Activated T-cell treated with anti-CD3 and anti-CD28 coated beads, Interleukin-2, amount 50 U/mL, for 24 hours (primary cell): ENCODE data around the gene CCDC144A.
"Not testable (repeated sequence)": the region's sequence is repeated elsewhere in the genome, so short reads cannot be mapped to it uniquely, and the experiment has no call there.

Experiments
- DNase-seq: peaks from one replicate; pipeline ENCODE4 v3.0.0-alpha.2; 2020
- H3K27ac Mint-ChIP-seq: 2 replicates; pipeline ENCODE4 v1.8.0; 2020; ENCODE audit warnings: mild to moderate bottlenecking, mixed read lengths
- H3K27me3 Mint-ChIP-seq: 2 replicates; pipeline ENCODE4 v1.8.0; 2020; ENCODE audit warnings: mixed read lengths
- H3K36me3 Mint-ChIP-seq: 2 replicates; pipeline ENCODE4 v1.8.0; 2020; ENCODE audit warnings: low read depth, mixed read lengths
- H3K4me1 Mint-ChIP-seq: 2 replicates; pipeline ENCODE4 v1.8.0; 2020; ENCODE audit warnings: low read depth, mixed read lengths
- H3K4me3 Mint-ChIP-seq: 2 replicates; pipeline ENCODE4 v1.8.0; 2020; ENCODE audit warnings: mild to moderate bottlenecking, moderate library complexity, mixed read lengths
- H3K9me3 Mint-ChIP-seq: 2 replicates; pipeline ENCODE4 v1.8.0; 2020; ENCODE audit warnings: mixed read lengths

Gene CCDC144A

DNA sequence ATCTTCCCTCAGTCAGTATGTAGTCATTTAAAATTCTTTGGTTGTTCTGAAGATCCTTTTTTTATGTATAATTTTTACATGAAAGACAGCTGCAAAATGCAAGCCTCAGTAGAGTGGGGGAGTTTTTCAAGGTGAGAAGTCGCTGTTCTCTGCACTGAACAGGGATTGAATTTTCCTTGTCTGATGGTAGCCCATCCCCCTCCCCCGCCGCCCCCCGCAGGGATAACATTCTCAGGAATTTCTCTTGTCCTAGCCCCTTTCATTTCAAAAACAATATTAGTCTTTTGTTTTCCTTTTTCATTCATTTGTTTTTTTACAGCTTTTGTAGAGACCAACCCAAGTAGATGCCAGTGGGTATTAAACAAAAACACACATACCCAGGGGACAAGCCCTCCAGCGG lies 2.9 kb upstream of the CCDC144A start:
- H3K4me3 Mint-ChIP-seq, H3K4me1 Mint-ChIP-seq, H3K9me3 Mint-ChIP-seq, H3K27ac Mint-ChIP-seq, DNase-seq, H3K36me3 Mint-ChIP-seq: not testable (repeated sequence)
- H3K27me3 Mint-ChIP-seq = peaks cover 26% of the 10 kb centered on the region

DNA sequence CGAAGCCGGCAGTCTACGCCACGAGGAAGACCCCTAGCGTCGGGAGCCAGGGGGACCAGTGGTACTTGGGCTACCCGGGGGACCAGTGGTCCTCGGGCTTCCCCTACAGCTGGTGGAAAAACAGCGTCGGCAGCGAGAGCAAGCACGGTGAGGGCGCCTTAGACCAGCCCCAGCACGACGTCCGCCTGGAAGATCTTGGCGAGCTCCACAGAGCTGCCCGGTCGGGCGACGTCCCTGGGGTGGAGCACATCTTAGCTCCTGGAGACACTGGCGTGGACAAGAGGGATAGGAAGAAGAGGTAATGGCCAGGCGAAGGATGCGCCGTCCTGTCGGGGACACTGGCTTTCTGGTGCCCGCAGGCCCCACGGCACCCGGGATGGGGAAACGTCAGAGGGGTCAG lies 406 bp downstream of the CCDC144A start:
- H3K4me1 Mint-ChIP-seq, H3K36me3 Mint-ChIP-seq, H3K27ac Mint-ChIP-seq, H3K4me3 Mint-ChIP-seq, DNase-seq, H3K9me3 Mint-ChIP-seq, H3K27me3 Mint-ChIP-seq: not testable (repeated sequence)

DNA sequence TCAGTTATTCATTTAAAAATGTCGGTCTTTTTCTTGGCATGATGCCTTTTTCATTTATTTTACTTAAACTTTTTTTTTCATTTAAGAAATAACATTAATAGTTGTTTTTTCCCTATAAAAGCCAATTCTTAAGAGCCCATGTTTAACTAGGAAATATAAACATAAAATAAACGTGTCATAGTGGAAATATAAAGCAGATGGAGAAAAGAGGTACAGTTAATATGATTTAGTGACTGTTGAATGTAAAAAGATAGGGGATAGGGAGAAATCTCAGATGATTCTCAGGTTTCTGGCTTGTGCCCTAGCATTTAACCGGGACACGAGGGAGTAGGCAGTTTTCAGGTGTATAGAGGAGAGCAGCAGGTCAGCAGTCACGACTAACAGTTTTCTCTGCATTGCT lies 7.6 kb downstream of the CCDC144A start:
- DNase-seq, H3K27ac Mint-ChIP-seq, H3K4me1 Mint-ChIP-seq, H3K36me3 Mint-ChIP-seq, H3K27me3 Mint-ChIP-seq, H3K4me3 Mint-ChIP-seq, H3K9me3 Mint-ChIP-seq: not testable (repeated sequence)

DNA sequence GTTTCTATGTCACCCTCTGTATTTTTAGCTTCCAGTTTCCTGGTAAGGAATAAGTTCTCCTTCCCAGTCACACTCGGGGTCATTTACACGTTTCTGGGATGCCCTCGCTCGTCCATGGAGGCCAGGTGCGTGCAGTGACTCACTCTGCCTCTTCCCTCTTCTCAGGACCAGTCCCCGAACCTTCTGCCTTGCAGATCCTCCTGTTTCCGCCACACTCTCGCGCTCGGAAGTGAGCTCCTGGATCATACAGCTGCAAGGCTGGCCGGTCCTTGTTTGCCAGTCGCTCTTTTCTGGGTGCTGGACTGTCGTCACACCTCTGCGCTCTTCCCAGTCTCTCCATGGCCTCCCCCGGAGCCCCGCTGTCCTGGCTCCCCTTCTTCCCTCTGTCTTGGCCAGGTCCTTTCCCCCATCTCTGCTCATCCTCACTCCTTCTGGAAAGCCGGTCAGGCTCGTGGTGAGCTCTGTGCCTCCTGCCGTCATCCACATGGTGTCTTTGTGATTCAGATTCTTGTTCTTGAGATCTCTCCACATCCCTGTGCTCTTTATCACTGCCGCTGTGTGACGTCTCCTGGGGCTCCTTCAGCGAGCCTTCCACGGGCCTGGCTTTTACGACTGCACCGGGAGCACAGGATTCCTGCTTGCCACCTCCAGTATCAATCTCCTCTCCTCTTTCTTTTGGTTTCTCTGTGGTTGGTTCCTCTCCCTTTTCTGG lies 55.6 kb downstream of the CCDC144A start:
- H3K36me3 Mint-ChIP-seq, H3K27ac Mint-ChIP-seq, H3K9me3 Mint-ChIP-seq: not testable (repeated sequence)
- Mint-ChIP-seq H3K4me3 (peak overlapping the region; percentile 19), H3K4me1 (peaks cover 10% of the 10 kb centered on the region), H3K27me3 (peaks cover 45% of the 10 kb centered on the region)
- DNase-seq = peak; percentile 26

DNA sequence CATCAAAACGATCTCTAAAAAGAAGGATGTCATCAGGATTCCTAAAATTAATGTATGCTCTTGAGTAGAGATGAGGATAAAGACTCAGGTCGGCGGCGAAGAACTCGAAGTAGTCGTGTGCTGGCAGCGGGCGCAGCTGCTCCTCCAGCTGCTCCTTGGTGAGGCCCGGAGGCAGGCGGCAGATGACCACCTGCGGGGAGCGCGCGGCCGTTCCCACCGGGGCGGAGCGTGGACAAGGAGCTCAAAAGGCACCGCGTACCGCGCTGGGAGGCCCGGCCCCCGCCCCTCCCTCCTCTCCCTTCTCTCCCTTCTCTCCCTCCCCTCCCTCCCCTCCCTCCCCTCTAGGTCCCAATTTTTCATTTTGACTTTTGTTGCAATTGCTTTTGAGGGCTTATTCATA lies 56.5 kb downstream of the CCDC144A start:
- not testable (repeated sequence) for H3K4me3 Mint-ChIP-seq, H3K9me3 Mint-ChIP-seq

DNA sequence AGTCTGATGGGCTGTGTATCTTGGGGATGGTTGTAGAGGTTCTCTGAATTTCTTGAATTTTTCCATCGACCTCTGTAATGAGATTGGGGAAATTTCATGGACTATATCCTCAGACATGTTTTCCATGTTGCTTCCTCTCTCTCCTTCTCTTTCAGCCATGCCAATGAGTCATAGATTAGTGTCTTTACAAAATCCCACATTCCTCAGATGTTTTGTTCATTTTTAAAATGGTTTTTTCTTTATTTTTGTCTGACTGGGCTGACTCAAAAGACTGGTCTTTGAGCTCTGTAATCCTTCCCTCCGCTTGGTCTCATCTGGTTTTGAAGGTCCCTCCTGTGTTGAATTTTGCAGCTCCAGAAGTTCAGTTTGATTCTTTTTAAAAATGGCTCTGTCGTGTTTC lies 60.5 kb downstream of the CCDC144A start:
- H3K9me3 Mint-ChIP-seq, H3K36me3 Mint-ChIP-seq, H3K4me3 Mint-ChIP-seq, H3K27ac Mint-ChIP-seq, DNase-seq: not testable (repeated sequence)
- peaks cover 41% of the 10 kb centered on the region for H3K27me3 Mint-ChIP-seq
- peaks cover 12% of the 10 kb centered on the region for H3K4me1 Mint-ChIP-seq

More for the DNA sequence above, 56.5 kb downstream of the CCDC144A start:
- H3K27me3 Mint-ChIP-seq = peaks cover 53% of the 10 kb centered on the region
- DNase-seq, H3K27ac Mint-ChIP-seq, H3K36me3 Mint-ChIP-seq: not testable (repeated sequence)
- peaks cover 13% of the 10 kb centered on the region for H3K4me1 Mint-ChIP-seq

DNA sequence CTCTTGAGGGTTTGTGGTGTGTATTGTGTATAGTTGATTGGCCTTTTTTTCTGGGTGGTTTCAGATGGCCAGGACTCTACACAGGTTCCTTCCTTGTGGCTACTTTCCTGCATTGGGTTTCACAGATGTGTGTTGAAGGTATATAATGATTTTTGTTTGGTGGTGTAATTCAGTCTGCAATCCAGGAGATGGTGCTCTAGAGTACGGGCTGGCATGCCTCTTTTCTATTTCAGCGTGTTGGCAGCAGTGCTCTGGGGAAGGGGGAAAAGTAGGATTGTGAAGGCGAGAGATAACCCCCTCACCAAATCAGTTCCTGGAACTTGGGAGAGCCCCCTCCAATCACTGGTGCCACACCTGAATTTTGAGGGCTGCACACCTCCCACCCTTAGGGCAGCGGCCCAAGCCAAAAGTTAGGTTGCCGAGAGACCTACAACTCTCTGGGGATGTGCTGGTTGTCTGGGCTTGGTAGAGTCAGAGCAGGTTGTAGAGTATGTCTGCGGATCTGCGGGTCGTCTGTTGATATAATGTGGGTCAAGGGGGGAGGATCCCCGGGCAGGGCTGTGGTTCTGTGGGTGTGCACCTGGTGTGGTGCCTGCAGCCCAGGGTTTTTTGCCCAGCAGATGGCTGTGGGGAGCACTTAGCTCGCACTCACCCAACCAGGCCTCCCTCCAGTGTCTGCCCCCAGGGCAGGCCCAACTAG lies 61.3 kb downstream of the CCDC144A start:
- not testable (repeated sequence) for H3K27ac Mint-ChIP-seq, H3K9me3 Mint-ChIP-seq, H3K4me3 Mint-ChIP-seq, H3K36me3 Mint-ChIP-seq, H3K4me1 Mint-ChIP-seq
- DNase-seq = peak; percentile 27
- H3K27me3 Mint-ChIP-seq = peaks cover 33% of the 10 kb centered on the region

DNA sequence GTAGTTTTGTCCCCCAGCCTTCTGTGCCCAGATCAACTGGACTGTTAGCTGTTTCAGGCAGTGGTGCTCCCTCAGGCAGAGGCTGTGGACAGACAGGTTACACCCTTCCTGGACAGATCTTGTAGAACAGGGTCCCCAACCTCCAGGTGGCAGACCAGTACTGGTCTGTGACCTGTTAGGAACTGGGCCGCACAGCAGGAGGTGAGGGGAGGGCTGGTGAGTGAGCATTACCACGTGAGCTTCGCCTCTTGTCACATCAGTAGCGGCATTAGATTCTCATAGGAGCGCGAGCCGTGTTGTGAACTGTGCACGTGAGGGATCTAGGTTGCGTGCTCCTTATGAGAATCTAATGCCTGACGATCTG lies 61.9 kb downstream of the CCDC144A start:
- not testable (repeated sequence) for DNase-seq, H3K36me3 Mint-ChIP-seq, H3K9me3 Mint-ChIP-seq, H3K4me3 Mint-ChIP-seq, H3K4me1 Mint-ChIP-seq, H3K27ac Mint-ChIP-seq
- peaks cover 29% of the 10 kb centered on the region for H3K27me3 Mint-ChIP-seq

DNA sequence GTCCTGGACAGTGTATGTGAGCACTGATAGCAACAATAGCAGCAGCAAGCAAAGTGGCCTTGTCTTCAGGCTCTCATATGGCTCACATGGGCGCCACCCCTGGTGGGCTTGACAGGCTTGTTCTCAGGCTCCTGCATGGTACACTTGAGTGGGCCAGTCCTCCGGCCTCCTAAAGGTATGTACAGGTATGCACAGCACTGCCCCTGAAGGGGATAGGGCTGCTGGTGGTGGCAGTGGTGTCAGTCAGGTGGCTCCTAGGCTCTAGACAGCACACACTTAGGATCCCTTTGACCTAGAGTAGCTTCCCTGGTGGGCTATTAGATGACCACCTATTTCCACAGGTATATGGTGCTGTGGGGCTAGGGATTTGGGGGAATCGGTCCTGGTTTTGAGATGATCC lies 67.5 kb downstream of the CCDC144A start:
- H3K4me1 Mint-ChIP-seq, H3K9me3 Mint-ChIP-seq, H3K27ac Mint-ChIP-seq, H3K27me3 Mint-ChIP-seq, H3K36me3 Mint-ChIP-seq, DNase-seq, H3K4me3 Mint-ChIP-seq: not testable (repeated sequence)

DNA sequence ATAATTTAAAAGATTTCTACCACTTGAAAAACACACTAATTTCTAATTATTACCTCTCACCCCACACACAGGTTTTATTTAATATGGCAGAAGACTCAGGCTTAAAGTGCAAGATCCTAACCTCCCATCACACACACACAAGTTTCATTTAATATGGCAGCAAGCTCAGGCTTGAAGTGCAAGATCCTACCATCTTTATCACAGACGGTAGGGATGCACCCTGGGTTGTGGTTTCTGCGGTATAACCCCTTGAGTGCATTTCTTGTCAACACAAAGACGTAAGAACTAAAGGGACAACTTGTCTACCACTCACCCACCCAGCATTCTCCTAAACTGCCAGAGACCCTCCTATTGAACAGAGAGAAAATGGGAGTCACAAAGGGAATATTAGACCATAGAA lies 68.1 kb downstream of the CCDC144A start:
- DNase-seq, H3K4me3 Mint-ChIP-seq, H3K4me1 Mint-ChIP-seq, H3K27ac Mint-ChIP-seq, H3K36me3 Mint-ChIP-seq, H3K27me3 Mint-ChIP-seq, H3K9me3 Mint-ChIP-seq: not testable (repeated sequence)

DNA sequence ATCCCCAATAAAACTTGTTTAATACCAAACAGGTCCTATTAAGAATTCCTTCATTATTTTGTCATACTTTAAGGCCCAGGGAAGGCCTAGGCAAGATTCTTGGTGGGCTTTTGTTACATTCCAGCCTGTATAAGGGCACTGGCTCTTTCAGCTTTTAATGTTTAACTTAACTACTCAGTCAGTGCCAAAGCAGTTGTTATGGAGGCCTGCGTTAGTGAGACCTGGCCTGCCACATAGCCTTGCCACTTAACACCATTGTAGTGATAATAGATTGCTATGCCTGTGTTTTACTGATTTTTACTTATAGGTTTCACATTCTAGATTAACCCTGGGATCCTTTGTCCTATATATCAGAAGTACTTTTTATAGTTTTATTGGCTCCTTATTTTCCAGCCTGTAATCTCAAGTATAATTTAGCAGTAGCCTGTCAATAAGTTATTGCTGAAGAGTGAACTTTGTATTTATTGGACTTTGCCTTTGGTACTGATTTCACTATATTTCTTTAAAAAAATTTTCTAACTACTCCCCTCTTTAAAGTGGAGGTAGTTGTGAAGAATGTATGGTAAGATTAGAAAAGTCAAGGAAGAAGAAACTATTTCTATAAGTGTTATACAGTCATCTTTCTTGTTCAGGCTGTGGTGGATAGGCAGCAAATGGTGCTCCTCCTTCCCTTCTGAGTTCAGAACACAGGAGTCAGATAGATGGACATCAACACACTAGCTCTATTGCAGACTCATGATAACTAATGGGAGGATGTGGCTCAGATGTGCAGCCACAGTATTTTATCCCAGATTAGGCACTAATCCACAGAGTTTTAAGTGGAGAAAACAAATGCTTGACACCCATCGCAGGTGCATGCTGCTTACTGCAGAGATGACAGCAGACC lies 78.5 kb downstream of the CCDC144A start:
- not testable (repeated sequence) for H3K4me1 Mint-ChIP-seq, H3K4me3 Mint-ChIP-seq, H3K27ac Mint-ChIP-seq, H3K36me3 Mint-ChIP-seq, DNase-seq, H3K27me3 Mint-ChIP-seq, H3K9me3 Mint-ChIP-seq

DNA sequence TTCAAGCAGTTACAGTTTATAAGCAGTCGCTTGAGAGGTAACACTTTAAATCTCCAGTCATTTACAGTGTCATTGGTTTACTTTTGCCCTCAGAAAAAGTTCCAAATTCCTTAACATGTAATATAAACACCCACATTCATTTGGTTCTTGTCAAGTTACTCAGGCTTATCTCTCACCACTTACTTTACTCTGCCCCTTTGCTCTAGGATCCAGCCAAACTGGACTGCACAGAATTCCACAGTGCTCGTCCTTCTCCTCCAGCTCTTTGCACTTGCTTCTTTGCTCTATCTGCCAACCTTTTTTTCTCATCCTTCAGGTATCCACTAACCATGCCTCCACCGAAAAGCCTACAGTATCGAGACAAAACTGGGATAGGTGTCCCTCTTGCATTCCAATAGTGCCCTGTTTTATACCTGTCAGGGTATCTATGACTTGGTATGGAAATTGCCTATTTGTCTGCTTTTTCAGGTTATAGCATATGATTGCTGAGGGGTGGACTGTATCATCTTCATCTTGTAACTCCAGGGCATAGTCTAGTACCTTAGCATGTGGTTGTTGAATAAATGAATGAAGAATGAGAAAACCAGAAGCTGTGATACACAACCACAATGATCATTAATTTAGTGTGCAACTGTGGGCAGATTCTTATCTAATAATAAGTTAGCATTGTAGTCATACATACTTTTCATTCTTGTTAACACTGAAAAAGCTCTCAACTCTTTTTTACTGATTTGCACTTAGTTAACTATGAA lies 82.5 kb downstream of the CCDC144A start:
- H3K4me3 Mint-ChIP-seq, H3K27me3 Mint-ChIP-seq, DNase-seq, H3K9me3 Mint-ChIP-seq, H3K36me3 Mint-ChIP-seq, H3K27ac Mint-ChIP-seq, H3K4me1 Mint-ChIP-seq: not testable (repeated sequence)

DNA sequence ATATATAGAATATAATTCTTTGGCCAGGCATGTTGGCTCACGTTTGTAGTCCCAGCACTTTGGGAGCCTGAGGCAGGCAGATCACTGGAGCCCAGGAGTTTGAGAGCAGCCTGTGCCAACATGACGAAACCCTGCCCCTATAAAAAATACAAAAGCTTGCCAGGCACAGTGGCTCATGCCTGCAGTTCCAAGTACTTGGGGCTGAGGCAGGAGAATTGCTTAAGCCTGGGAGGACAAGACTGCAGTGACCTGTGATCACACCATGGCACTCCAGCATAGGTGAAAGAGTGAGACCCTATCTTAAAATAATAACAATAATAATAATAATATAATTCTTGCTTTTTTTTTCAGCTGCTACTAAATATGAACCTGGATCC lies 83.1 kb downstream of the CCDC144A start:
- not testable (repeated sequence) for H3K36me3 Mint-ChIP-seq, H3K4me3 Mint-ChIP-seq, DNase-seq, H3K27me3 Mint-ChIP-seq, H3K27ac Mint-ChIP-seq, H3K4me1 Mint-ChIP-seq, H3K9me3 Mint-ChIP-seq

DNA sequence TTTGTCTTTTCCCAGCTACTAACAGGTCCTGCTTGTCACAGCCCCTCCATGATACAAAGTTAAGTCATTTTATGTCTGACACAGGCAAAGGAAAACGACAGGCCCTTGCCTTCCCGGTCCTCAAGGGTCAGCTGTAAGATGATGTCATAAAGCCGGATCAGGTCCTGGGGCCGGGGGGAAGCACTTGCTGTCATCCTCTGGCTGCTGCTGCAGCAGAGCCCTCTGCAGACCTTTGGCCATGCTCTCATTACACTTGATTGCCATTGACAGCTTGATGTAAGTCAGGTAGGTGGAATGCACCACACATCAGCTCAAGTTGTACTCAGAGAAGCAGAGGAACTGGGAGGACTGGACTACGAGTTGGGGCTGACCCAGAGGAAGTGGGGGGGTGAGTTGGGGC lies 97.8 kb downstream of the CCDC144A start:
- H3K4me3 Mint-ChIP-seq, H3K27me3 Mint-ChIP-seq, H3K27ac Mint-ChIP-seq, DNase-seq, H3K9me3 Mint-ChIP-seq, H3K4me1 Mint-ChIP-seq, H3K36me3 Mint-ChIP-seq: not testable (repeated sequence)
